Parathyroid adenoma (tissue), 2 donors: Measurements from ENCODE around the gene FAAP100.

Source experiments
- H2AFZ ChIP-seq: fragments of 300-600 bp; sonication (generic); one replicate; pipeline ENCODE4 v1.7.0; 2017; ENCODE audit warnings: antibody characterized with exemption, mild to moderate bottlenecking
- H3K27ac ChIP-seq: fragments of 300-600 bp; sonication (generic); one replicate; pipeline ENCODE4 v1.7.0; 2017
- H3K27me3 ChIP-seq: fragments of 300-600 bp; sonication (generic); one replicate; pipeline ENCODE4 v1.7.0; 2017; ENCODE audit warnings: low read length; ENCODE audit not compliant: control insufficient read depth, insufficient read depth
- H3K36me3 ChIP-seq: fragments of 300-600 bp; sonication (generic); one replicate; pipeline ENCODE4 v1.7.0; 2017; ENCODE audit warnings: low read length; ENCODE audit not compliant: control insufficient read depth, insufficient read depth
- H3K4me1 ChIP-seq: fragments of 300-600 bp; sonication (generic); one replicate; pipeline ENCODE4 v1.7.0; 2017; ENCODE audit warnings: control low read depth
- H3K4me2 ChIP-seq: fragments of 300-600 bp; sonication (generic); one replicate; pipeline ENCODE4 v1.7.0; 2017; ENCODE audit warnings: low read length
- H3K4me3 ChIP-seq: fragments of 300-600 bp; sonication (generic); one replicate; pipeline ENCODE4 v1.7.0; 2017; ENCODE audit warnings: low read depth, low read length
- H3K79me2 ChIP-seq: fragments of 300-600 bp; sonication (generic); one replicate; pipeline ENCODE4 v1.7.0; 2017; ENCODE audit warnings: control low read depth
- H3K9ac ChIP-seq: fragments of 300-600 bp; sonication (generic); one replicate; pipeline ENCODE4 v1.7.0; 2017; ENCODE audit warnings: mild to moderate bottlenecking
- H3K9me3 ChIP-seq: fragments of 300-600 bp; sonication (generic); one replicate; pipeline ENCODE4 v1.7.0; 2017; ENCODE audit warnings: low read length; ENCODE audit not compliant: control insufficient read depth
- TF ChIP-seq, protein P1 (sequence below): fragments of 300-600 bp; sonication (generic); IDR thresholded peaks from one replicate; pipeline ENCODE4 v1.7.0; 2017; ENCODE audit warnings: antibody characterized with exemption, mild to moderate bottlenecking
- donor health status: primary hyperparathyroidism.

Gene FAAP100

DNA sequence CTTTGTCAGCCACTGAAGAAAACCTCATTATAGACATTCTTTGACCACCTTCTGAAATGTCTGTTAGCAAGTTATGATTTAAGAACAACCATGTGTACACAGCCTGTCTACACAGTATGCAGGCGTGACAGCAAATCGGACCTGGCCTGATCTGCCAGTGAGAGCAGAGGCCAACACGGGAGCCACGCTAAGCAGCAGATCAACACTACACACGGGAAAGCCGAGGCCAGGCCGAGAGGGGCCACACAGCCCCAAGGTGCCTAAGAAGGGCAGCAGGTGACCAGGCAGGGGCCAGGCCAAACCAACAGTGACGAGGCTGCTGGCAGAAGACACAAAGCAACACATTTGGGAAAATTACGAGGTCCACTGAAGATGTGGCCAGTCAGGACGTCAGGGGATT lies 16.3 kb upstream of the FAAP100 start:
- H3K9me3 ChIP-seq = no peaks in the 10 kb centered on the region
- no peaks in the 10 kb centered on the region for H3K36me3 ChIP-seq
- H2AFZ ChIP-seq = no peak overlapping the region
- no peak overlapping the region for H3K4me3 ChIP-seq
- no peak overlapping the region for H3K4me2 ChIP-seq
- TF ChIP-seq, protein P1, sequence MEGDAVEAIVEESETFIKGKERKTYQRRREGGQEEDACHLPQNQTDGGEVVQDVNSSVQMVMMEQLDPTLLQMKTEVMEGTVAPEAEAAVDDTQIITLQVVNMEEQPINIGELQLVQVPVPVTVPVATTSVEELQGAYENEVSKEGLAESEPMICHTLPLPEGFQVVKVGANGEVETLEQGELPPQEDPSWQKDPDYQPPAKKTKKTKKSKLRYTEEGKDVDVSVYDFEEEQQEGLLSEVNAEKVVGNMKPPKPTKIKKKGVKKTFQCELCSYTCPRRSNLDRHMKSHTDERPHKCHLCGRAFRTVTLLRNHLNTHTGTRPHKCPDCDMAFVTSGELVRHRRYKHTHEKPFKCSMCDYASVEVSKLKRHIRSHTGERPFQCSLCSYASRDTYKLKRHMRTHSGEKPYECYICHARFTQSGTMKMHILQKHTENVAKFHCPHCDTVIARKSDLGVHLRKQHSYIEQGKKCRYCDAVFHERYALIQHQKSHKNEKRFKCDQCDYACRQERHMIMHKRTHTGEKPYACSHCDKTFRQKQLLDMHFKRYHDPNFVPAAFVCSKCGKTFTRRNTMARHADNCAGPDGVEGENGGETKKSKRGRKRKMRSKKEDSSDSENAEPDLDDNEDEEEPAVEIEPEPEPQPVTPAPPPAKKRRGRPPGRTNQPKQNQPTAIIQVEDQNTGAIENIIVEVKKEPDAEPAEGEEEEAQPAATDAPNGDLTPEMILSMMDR = no peak
- H3K9ac ChIP-seq = no peak overlapping the region
- peaks cover 4% of the 10 kb centered on the region for H3K79me2 ChIP-seq
- peaks cover 5% of the 10 kb centered on the region for H3K4me1 ChIP-seq
- no peak overlapping the region for H3K27ac ChIP-seq
- no peaks in the 10 kb centered on the region for H3K27me3 ChIP-seq

DNA sequence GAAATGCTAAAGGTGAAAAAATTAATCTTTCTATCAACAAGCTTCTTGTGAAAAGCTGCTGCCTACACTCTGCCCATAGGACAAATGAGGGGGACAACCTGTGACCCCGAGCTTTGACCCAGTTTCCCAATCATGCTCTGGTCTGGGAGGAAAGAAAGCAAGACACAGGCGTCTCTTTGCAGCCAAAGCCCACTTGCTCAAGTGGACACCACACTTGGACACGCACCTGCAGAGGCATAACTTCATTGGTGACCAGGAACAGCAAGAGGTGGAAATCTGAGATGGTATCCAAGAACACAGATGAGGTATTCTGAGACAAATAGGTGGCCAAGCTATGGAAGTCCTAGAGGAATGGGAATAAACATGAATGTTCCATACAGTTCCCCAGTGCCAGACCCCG lies 15.0 kb upstream of the FAAP100 start:
- H3K36me3 ChIP-seq = no peaks in the 10 kb centered on the region
- H2AFZ ChIP-seq = no peak overlapping the region
- TF ChIP-seq, protein P1 = no peak
- H3K79me2 ChIP-seq = peaks cover 2% of the 10 kb centered on the region
- H3K9ac ChIP-seq = no peak overlapping the region
- peak overlapping the region; percentile 39 for H3K27ac ChIP-seq
- peak overlapping the region; percentile 10 for H3K4me2 ChIP-seq
- no peaks in the 10 kb centered on the region for H3K27me3 ChIP-seq
- no peak overlapping the region for H3K4me3 ChIP-seq
- H3K9me3 ChIP-seq = no peaks in the 10 kb centered on the region
- peaks cover 5% of the 10 kb centered on the region for H3K4me1 ChIP-seq

DNA sequence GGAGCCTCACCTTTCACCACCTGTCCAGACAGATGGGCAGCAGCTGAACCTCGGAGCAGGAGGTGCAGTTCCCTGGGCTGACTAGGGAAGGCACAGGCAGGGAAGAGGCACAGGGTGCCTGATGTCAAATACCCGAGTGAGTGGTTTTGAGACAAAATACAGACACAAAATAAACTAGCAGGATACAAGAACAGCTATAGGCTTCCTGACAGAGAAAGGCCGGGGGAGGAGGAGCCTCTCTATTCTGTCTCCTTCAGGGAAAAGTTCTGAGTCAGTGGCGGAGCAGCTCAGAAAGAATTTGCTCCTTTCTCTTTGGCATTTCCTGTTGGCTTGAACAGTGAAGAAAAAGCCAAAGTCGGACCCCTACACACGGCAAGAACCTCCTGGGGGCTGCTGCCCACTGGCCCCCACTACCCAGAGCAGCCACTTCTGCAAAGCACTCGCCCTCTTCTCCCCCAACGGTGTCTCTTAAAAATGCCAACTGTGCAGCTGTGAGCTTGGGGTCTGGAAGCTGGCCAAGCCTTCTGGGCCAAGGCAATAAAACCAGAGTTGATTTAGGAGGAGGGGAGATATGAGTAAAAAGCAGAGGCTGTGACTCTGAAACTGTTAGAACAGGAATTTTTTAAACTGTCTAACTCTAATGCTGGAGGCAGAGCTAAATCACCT lies 14.4 kb upstream of the FAAP100 start:
- H2AFZ ChIP-seq = no peak overlapping the region
- no peak overlapping the region for H3K9ac ChIP-seq
- H3K79me2 ChIP-seq = peaks cover 2% of the 10 kb centered on the region
- TF ChIP-seq, protein P1 = no peak
- peak overlapping the region; percentile 25 for H3K4me2 ChIP-seq
- H3K27me3 ChIP-seq = no peaks in the 10 kb centered on the region
- H3K4me1 ChIP-seq = peaks cover 5% of the 10 kb centered on the region
- no peaks in the 10 kb centered on the region for H3K9me3 ChIP-seq
- H3K4me3 ChIP-seq = no peak overlapping the region
- no peaks in the 10 kb centered on the region for H3K36me3 ChIP-seq
- peak overlapping the region; percentile 39 for H3K27ac ChIP-seq

DNA sequence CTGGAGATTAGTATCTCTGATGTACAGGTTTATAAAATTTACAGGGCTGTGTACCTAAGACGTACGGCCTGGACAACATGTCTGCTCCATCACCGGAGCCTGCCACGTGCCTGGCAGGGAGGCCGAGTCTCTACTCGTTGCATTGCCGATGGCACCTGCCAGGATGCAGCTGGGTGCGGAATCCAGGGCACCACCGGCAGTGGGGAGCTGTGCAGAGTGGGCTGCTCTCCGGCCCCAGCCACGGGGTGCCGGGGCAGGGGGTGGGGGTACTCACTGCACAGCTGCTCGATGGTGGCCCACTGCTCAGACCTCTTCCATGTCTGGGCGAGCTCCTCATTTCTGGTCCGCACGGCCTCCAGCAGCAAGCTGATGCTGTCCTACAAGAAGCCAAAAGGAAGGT lies 13.1 kb upstream of the FAAP100 start:
- Histone ChIP-seq H2AFZ (no peak overlapping the region), H3K27ac (no peak overlapping the region), H3K4me2 (no peak overlapping the region), H3K9me3 (no peaks in the 10 kb centered on the region), H3K9ac (no peak overlapping the region), H3K79me2 (no peaks in the 10 kb centered on the region), H3K4me3 (no peak overlapping the region), H3K4me1 (peaks cover 5% of the 10 kb centered on the region), H3K36me3 (no peaks in the 10 kb centered on the region), H3K27me3 (no peaks in the 10 kb centered on the region)
- TF ChIP-seq, protein P1 = no peak

DNA sequence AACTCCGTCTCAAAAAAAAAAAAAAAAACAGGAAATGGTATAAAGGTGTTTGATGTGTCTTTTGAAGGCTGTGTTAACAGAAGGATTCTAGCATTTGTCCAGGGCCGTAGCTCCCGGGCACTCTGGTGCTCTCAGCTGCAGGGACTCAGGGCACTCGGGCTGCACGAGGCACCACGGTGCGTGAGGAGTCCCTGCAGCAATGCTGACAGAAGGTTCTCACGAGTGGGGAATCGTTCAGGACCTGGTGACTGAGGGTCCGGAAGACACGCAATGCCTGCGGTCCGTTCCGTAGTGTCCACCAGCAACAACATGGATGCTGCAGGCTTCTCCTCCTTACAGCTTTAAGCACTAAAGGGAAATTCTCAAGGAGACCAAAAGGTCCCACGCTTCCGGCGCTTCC lies 12.6 kb upstream of the FAAP100 start:
- no peak overlapping the region for H3K4me3 ChIP-seq
- H3K36me3 ChIP-seq = no peaks in the 10 kb centered on the region
- H3K27ac ChIP-seq = no peak overlapping the region

More for the DNA sequence above, 12.6 kb upstream of the FAAP100 start:
- Histone ChIP-seq H3K27me3 (no peaks in the 10 kb centered on the region), H2AFZ (no peak overlapping the region), H3K4me2 (no peak overlapping the region), H3K9me3 (no peaks in the 10 kb centered on the region), H3K9ac (no peak overlapping the region), H3K4me1 (peaks cover 5% of the 10 kb centered on the region), H3K79me2 (no peaks in the 10 kb centered on the region)
- TF ChIP-seq, protein P1 = no peak
